HCT116 (cell line): ENCODE data around the gene ISM1. TPM values are rescaled to one million over a fixed set of nuclear protein-coding genes. Genes with fewer than 3 reads are reported as not detected.

ENCODE experiments used
- ATAC-seq: fragments of 200-7000 bp; cut with Tn5 transposase; 2 replicates; pipeline ENCODE4 v1.9.1; 2020; ENCODE audit warnings: mild to moderate bottlenecking, moderate library complexity
- BruUV-seq: library from RNA; stranded (reverse); fragments of 400-500 nt; replicated peaks from 2 replicates; lab custom pipeline; 2021; lab: Mats Ljungman, UMichigan
- CTCF ChIA-PET: fragments of 300-600 bp; sonication (Branson Sonifier 250); formaldehyde crosslinking; loops from one replicate; lab custom pipeline; 2021; ENCODE audit warnings: antibody characterized with exemption; lab: Charles Lee
- POLR2A ChIA-PET: fragments of 300-600, 350-600 bp; sonication (Branson Sonifier 250); formaldehyde crosslinking; loops from one replicate; lab custom pipeline; 2021; ENCODE audit warnings: antibody characterized with exemption; lab: Charles Lee
- RAD21 ChIA-PET, 2 experiments: fragments of 300-600 bp; sonication (Branson Sonifier 250); formaldehyde crosslinking; loops; one replicate each; lab custom pipeline; 2023; ENCODE audit warnings: low total read pairs in 2 of 2; ENCODE audit not compliant: uncharacterized antibody in 2 of 2, unreplicated experiment in 2 of 2, low non-redundant PET in 1 of 2; lab: Charles Lee
- DNase-seq: peaks from one replicate; pipeline ENCODE4 v3.0.0-alpha.2; 2010; ENCODE audit warnings: low read depth, low spot score
- H2AFZ ChIP-seq: fragments of 200-600 bp; shearing (Covaris generic), sonication (generic); 2 replicates; pipeline ENCODE4 v1.6.1; 2017; ENCODE audit warnings: low read depth, mixed run types, mixed read lengths, antibody characterized with exemption, low read length; ENCODE audit not compliant: poor library complexity, severe bottlenecking
- H3K27ac ChIP-seq: 2 replicates; pipeline ENCODE4 v1.5.1; 2012; ENCODE audit warnings: low read depth, low read length
- H3K27me3 ChIP-seq: fragments of 200-600 bp; sonication (generic); 2 replicates; pipeline ENCODE4 v1.6.1; 2016; ENCODE audit warnings: mixed run types, low read length, mixed read lengths; ENCODE audit not compliant: insufficient read depth
- H3K36me3 ChIP-seq, 2 experiments: fragments of 200-500 bp in 1 of 2; fragments of 200-600 bp in 1 of 2; sonication (Bioruptor generic) in 1 of 2; sonication (generic) in 1 of 2; 2 replicates each; pipeline versions ENCODE4 v1.5.1 to v1.6.1; 2014 to 2016; ENCODE audit warnings: low read length in 2 of 2, inconsistent platforms in 1 of 2, mixed read lengths in 1 of 2, mixed run types in 1 of 2; ENCODE audit not compliant: insufficient read depth in 2 of 2, control insufficient read depth in 1 of 2
- H3K4me1 ChIP-seq, 2 experiments: fragments of 200-600 bp in 1 of 2; sonication (generic) in 1 of 2; 2 replicates each; pipeline versions ENCODE4 v1.5.1 to v1.6.1; 2012 to 2017; ENCODE audit warnings: low read length in 2 of 2, inconsistent platforms in 1 of 2, mild to moderate bottlenecking in 1 of 2, mixed read lengths in 1 of 2, mixed run types in 1 of 2, moderate library complexity in 1 of 2; ENCODE audit not compliant: insufficient read depth in 2 of 2, control insufficient read depth in 1 of 2
- H3K4me2 ChIP-seq: fragments of 200-600 bp; sonication (generic); 2 replicates; pipeline ENCODE4 v1.6.1; 2017; ENCODE audit warnings: mixed run types, low read length, mixed read lengths
- H3K4me3 ChIP-seq, 2 experiments: fragments of 200-600 bp in 1 of 2; sonication (generic) in 1 of 2; replicated peaks in 1 of 2; 2 replicates each; pipeline ENCODE4 v1.5.1; 2011 to 2016; ENCODE audit warnings: low read length in 2 of 2, control low read depth in 1 of 2, low read depth in 1 of 2, mild to moderate bottlenecking in 1 of 2, mixed read lengths in 1 of 2, mixed run types in 1 of 2
- H3K79me2 ChIP-seq: fragments of 200-600 bp; sonication (generic); 2 replicates; pipeline ENCODE4 v1.6.1; 2017; ENCODE audit warnings: mild to moderate bottlenecking, mixed run types, low read length, moderate library complexity, mixed read lengths; ENCODE audit not compliant: insufficient read depth
- H3K9ac ChIP-seq: fragments of 200-600 bp; sonication (generic); 2 replicates; pipeline ENCODE4 v1.6.1; 2016; ENCODE audit warnings: low read length, mixed read lengths
- H3K9me2 ChIP-seq: fragments of 200-600 bp; sonication (generic), shearing (Covaris generic); 2 replicates; pipeline ENCODE4 v1.6.1; 2017; ENCODE audit warnings: mixed run types, mild to moderate bottlenecking, moderate library complexity; ENCODE audit not compliant: insufficient read depth
- H3K9me3 ChIP-seq, 2 experiments: fragments of 200-500 bp in 1 of 2; fragments of 200-600 bp in 1 of 2; sonication (Bioruptor generic) in 1 of 2; sonication (generic) in 1 of 2; 2 replicates each; pipeline ENCODE4 v1.6.1; 2014 to 2017; ENCODE audit warnings: low read length in 2 of 2, mixed read lengths in 2 of 2, inconsistent platforms in 1 of 2, low read depth in 1 of 2, mild to moderate bottlenecking in 1 of 2, mixed run types in 1 of 2, moderate library complexity in 1 of 2; ENCODE audit not compliant: control insufficient read depth in 1 of 2, insufficient read depth in 1 of 2
- H4K20me1 ChIP-seq: fragments of 200-600 bp; sonication (generic), shearing (Covaris generic); 2 replicates; pipeline ENCODE4 v1.6.1; 2017; ENCODE audit warnings: mixed run types, mild to moderate bottlenecking, moderate library complexity; ENCODE audit not compliant: insufficient read depth
- CBX3 ChIP-seq: IDR thresholded peaks from 2 replicates; pipeline ENCODE4 v1.6.1; 2012; ENCODE audit warnings: low read depth
- CTCF ChIP-seq, 3 experiments: fragments of 200-600 bp in 1 of 3; sonication (generic) in 1 of 3; IDR thresholded peaks in 2 of 3; conservative IDR thresholded peaks in 1 of 3; 2 replicates each; pipeline ENCODE4 v1.5.1; 2012 to 2017; ENCODE audit warnings: low read depth in 2 of 3, low read length in 2 of 3, antibody characterized with exemption in 1 of 3, borderline replicate concordance in 1 of 3, control low read depth in 1 of 3, mild to moderate bottlenecking in 1 of 3, mixed read lengths in 1 of 3, mixed run types in 1 of 3, moderate library complexity in 1 of 3; ENCODE audit not compliant: insufficient read depth in 1 of 3
- EGR1 ChIP-seq: IDR thresholded peaks from 2 replicates; pipeline ENCODE4 v1.6.1; 2012; ENCODE audit warnings: low read depth
- EZH2phosphoT487 ChIP-seq: fragments of 200-600 bp; IDR thresholded peaks from 2 replicates; pipeline ENCODE4 v1.6.1; 2018; ENCODE audit warnings: antibody characterized with exemption, borderline replicate concordance
- FOSL1 ChIP-seq: IDR thresholded peaks from 2 replicates; pipeline ENCODE4 v1.6.1; 2012; ENCODE audit warnings: low read depth
- JUND ChIP-seq: IDR thresholded peaks from 2 replicates; pipeline ENCODE4 v1.6.1; 2012
- MAX ChIP-seq: IDR thresholded peaks from 2 replicates; pipeline ENCODE4 v1.6.1; 2012
- POLR2A ChIP-seq: IDR thresholded peaks from 2 replicates; pipeline ENCODE4 v1.7.0; 2011; ENCODE audit warnings: borderline replicate concordance; ENCODE audit not compliant: insufficient read depth, insufficient read length; ENCODE audit errors: extremely low read depth
- POLR2AphosphoS5 ChIP-seq: IDR thresholded peaks from 2 replicates; pipeline ENCODE4 v1.6.1; 2011; ENCODE audit warnings: mild to moderate bottlenecking, low read depth, low read length, moderate library complexity
- RAD21 ChIP-seq: IDR thresholded peaks from 2 replicates; pipeline ENCODE4 v1.6.1; 2012; ENCODE audit warnings: low read depth, mild to moderate bottlenecking
- REST ChIP-seq: IDR thresholded peaks from 2 replicates; pipeline ENCODE4 v1.6.1; 2012; ENCODE audit warnings: low read depth
- SP1 ChIP-seq: IDR thresholded peaks from 2 replicates; pipeline ENCODE4 v1.6.1; 2012; ENCODE audit warnings: low read depth
- SRF ChIP-seq: IDR thresholded peaks from 2 replicates; pipeline ENCODE4 v1.6.1; 2012; ENCODE audit warnings: low read depth
- TCF7L2 ChIP-seq: IDR thresholded peaks from 2 replicates; pipeline ENCODE4 v1.7.0; 2011; ENCODE audit warnings: borderline replicate concordance, inconsistent platforms; ENCODE audit not compliant: insufficient read depth, insufficient read length; ENCODE audit errors: extremely low read depth
- YY1 ChIP-seq: IDR thresholded peaks from 2 replicates; pipeline ENCODE4 v1.6.1; 2011; ENCODE audit warnings: low read length, low read depth, moderate library complexity, mild to moderate bottlenecking; ENCODE audit not compliant: insufficient replicate concordance; ENCODE audit errors: extremely low read depth
- ZBTB33 ChIP-seq: IDR thresholded peaks from 2 replicates; pipeline ENCODE4 v1.6.1; 2011; ENCODE audit warnings: mild to moderate bottlenecking, low read length, moderate library complexity; ENCODE audit not compliant: insufficient replicate concordance; ENCODE audit errors: extremely low read depth
- ZFX ChIP-seq: fragments of 450-650 bp; IDR thresholded peaks from 2 replicates; pipeline ENCODE4 v1.6.1; 2017
- ZNF274 ChIP-seq: fragments of 200-500 bp; sonication (Bioruptor generic); IDR thresholded peaks from 2 replicates; pipeline ENCODE4 v1.6.1; 2014; ENCODE audit warnings: mild to moderate bottlenecking, low read depth, low read length, inconsistent platforms
- intact Hi-C: fragments of 100-400 bp; cut with micrococcal nuclease; formaldehyde crosslinking; loops from 2 replicates; pipeline ENCODE4 v1.10.0; 2022
- total RNA-seq: library from RNA; stranded (reverse); gene quantifications from one replicate; pipeline ENCODE4 v1.2.1, GENCODE V29; 2021; ENCODE audit not compliant: unreplicated experiment

ISM1 gene
- total RNA-seq, 1 experiment from 2014 or later = 0.37 TPM

- no peak for ATAC-seq
- Histone ChIP-seq H3K36me3 (no peaks in the 10 kb centered on the region), H3K27ac (no peak overlapping the region), H3K9me3 (no peaks in the 10 kb centered on the region), H3K79me2 (no peaks in the 10 kb centered on the region), H3K4me3 (no peak overlapping the region), H2AFZ (no peak overlapping the region), H3K27me3 (no peaks in the 10 kb centered on the region), H3K9me2 (no peaks in the 10 kb centered on the region), H4K20me1 (no peaks in the 10 kb centered on the region), H3K9ac (no peak overlapping the region), H3K4me2 (no peak overlapping the region), H3K4me1 (no peaks in the 10 kb centered on the region)
- DNase-seq = no peak
- no TSS peak for BruUV-seq
- intact Hi-C loops = no loop called here
- CTCF ChIA-PET = no interaction called here
- RAD21 ChIA-PET = no interaction called here
- POLR2A ChIA-PET = no interaction called here
- TF ChIP-seq RAD21 (no peak), YY1 (no peak), POLR2A (no peak), MAX (no peak), REST (no peak), SP1 (no peak), SRF (no peak), ZFX (no peak), EZH2phosphoT487 (no peak), POLR2AphosphoS5 (no peak), ZNF274 (no peak), ZBTB33 (no peak), FOSL1 (no peak), TCF7L2 (no peak), JUND (no peak), CBX3 (no peak), CTCF (IDR thresholded peaks at IDR 0.05 in 2 of 3, conservative IDR thresholded peaks at IDR 0.05 in 1 of 3; ENCODE audit: borderline replicate concordance in 1 of 3, insufficient read depth in 1 of 3, low read depth in 2 of 3, low read length in 2 of 3) (no peak), EGR1 (no peak)
These were observed 51.2 kb downstream of the ISM1 start for GRCh38 chr20:13271977-13272975.
